NOMO-1 (cell line): ENCODE results near the gene CCT2.

ENCODE experiments used
- DNase-seq, 2 experiments: peaks; one replicate each; lab custom pipeline; 2025; ENCODE audit not compliant: unreplicated experiment in 2 of 2; lab: John Stamatoyannopoulos, UW

Gene CCT2

DNA sequence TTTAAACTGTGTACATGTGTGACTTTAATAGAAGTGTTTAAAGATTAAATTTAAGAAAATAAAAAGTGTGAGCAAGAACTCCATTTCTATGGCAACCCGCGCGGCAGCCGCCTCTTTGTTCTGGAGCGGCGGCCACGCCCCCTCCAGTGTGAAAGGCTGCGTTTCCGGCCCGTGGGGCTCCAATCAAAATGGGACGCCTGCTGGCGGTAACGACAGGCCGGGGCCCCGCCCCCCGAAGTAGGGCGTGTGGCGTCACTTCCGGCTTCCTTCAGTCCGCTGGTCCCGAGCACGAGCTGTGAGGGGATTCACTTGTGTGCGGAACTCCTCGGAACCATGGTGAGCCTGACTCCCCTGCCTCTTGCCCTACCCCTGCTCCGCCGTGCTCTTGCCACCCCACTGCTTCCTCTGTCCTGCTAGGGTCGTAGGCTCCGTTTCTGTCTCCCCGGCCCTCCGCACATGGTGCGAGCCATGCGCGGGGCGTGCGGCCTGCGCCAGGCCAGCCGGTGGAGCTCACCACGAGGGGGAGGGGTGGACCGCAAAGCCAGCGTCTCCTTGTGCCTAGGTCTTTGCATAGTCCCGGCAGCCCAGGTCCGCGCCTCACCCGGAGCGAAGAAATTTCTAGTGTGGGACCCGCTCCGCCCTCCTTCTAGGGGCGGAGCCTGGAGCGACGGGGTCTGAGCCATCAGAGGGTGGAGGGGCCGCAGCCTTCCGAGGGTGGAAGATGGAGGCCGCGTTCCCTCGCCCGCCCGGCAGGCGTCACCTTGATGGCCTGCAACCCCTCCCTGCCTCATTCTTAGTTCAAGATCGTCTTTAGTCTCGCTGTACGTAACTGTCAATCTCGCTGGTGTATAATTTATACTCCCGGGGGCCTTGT, at the start of gene CCT2:
CCT2 (plus strand) TSS at position 271 of the 874 bp plus-strand sequence; CDS start at position 334, 63 bp downstream.
- DNase-seq: peak; percentile 89 to 93

DNA sequence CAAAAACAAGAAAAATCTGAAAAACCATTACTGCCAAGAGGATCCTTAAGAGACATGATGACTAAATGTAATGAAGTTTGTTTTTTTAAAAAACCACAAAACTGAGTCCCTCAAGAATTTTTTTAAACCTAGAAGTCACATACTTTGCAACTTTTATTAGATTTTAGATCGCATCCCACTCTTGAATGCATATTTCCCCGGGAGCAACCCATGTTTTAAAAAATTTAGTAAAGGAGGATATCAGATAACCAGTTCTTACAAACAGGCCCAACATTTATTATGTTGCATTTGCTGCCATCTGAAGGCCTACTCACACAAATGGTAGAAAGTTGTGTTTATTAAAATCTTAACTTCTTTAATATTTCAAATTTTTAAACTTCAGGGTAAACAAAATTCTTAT, 44.3 kb upstream of the CCT2 start:
- DNase-seq: no peak

DNA sequence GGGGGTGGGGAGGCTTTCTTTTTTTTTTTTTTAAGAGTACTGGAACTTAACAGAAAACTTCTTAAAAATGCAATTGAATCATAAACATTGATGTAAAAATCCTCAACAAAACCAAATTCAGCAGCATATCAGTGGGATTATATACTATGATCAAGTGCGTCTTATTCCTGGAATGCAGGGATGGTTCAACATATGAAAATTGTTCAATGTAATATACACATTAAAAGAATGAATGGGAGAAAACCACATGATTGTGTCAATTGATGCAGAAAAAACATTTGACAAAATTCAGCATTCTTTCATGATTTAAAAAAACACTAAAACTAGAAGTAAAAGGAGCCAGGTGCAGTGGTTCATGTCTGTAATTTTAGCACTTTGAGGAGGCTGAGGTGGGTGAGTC, 41.2 kb upstream of the CCT2 start:
- no peak for DNase-seq

DNA sequence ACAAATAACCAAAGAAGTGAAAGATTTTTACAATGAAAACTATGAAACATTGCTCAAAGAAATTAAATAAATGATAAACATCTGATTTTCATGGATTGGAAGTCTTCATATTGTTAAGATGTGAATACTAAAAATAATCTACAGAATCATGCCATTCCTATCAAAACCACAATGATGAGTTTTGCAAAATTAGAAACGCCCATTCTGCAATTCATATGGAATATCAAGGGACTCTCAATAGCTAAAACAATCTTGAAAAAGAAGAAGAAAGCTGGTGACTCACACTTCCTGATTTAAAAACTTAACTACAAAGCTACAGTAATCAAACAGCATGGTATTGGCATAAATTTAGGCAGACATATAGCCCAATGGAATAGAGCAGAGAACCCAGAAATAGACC, 40.2 kb upstream of the CCT2 start:
- no peak for DNase-seq

DNA sequence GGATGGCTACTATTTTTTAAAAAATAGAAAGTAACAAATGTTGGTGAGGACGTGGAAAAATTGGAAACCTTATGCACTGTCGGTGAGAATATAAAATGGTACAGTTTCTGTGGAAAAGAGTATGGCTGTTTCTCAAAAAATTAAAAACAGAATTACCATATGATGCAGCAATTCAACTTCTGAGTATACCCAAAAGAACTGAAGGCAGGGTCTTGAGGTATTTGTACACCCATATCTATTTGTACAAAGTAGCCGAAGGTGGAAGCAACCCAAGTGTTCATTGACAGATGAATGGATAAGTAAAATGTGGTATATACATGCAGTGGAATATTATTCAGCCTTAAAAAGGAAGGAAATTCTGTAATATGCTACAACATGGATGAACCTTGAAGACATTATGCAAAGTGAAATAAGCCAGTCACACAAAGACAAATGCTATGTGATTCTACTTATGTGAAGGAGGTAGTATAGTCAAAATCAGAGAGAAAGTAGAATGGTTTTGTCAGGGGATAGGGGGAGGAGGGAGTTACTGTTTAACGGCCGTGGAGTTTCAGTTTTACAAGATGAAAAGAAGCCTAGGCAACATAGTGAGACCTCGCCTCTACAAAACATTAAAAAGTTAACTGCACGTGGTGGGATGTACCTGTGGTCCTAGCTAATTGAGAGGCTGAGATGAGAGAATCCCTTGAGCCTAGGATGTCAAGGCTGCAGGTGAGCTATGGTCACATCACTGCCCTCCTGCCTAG, 38.4 kb upstream of the CCT2 start:
- DNase-seq: no peak

DNA sequence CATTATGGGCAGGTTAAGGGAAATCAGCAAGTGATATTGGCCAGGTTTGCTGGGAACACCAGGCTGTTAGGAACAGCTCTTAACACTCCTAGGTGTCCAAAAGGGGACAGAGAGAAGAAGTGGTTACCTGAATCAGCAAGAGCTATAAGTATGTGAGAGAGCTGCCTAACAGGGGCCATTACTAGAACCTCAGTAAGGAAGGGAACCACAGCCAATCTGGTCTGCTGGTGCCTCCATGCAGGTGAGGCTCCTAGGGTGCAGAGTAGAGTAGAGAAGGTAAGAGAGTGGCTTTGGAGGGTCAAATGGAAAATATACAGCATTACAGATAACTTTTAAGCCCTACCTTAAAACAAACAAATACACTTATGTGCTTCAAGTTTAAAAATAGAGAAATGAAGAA, 36.6 kb upstream of the CCT2 start:
- no peak for DNase-seq

DNA sequence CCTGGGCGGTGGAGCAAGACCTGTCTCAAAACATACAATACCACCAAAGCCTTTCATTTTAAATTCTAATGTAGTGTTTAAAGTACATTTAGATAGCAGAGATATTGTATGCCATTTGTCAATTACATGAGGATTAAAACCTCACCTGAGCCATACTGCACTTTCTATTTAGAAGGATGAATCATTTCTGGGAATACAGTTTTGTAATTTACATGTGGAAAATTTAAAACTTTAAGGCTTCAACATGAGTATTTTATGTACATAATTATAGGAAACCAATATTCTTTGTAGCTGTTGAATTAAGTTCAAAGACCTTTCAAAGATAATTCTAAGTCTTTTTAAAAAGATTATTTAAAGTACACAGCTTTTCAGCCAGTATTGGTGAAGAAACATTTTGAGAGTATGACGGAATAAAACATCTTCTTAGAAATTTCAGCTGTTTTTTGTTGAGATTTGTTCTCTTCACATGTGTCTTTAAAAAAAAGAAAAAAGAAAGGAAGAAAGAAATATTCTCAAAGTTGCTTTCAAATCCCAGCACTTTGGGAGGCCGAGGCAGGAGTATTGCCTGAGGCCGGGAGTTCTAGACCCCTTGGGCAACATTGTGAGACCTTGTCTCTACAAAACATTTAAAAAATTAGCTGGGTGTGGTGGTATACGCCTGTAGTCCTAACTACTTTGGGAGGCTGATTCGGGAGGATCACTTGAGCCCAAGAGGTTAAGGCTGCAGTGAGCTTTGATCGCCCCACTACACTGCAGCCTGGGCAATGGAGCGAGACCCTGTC, 34.5 kb upstream of the CCT2 start:
- no peak for DNase-seq

DNA sequence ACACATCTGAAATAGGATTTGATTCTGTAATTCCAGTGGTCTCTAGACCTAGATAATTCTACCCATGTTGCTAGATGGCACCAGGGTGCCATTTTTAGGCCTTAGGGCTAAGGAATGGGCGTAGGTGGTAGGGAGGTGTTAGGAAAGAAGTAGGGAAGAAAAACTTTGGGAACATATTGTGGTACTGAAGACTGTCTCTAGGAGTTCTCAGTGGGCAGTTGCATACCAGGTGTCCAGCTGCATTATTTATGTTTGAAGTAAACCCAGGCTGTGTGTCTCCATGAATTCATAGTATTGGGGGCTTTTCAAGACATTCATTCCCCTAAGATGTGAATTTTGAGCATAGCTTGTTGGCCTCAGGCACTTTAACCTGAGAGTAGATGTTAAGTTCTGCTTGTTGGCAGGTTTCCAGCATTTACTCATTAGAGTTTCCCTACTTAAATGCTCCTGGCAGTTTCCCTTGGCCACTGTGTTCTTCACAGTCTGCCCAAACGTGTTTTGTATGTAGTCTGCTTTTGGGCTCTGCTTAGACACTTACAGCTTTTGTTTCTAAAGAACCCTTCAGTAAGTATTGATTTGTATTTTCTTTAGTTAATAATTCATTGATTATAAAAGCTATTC, 31.5 kb upstream of the CCT2 start:
- no peak for DNase-seq

DNA sequence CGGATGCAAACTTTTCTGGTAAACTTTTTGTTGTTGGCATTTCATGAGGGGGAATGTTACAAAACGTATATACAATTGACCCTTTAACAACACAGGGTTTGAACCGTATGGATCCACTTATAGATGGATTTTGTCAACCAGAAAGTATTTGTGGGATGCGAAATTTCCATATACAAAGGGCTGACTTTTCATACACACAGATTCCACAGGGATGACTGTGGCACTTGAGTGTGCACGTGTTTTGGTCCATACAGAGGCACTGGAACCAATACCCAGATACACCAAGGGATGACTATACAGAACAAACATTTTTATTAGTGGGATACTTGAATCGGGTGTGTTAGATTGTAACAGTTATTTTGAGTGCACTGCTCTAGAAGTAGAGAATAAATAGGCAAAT, 29.8 kb upstream of the CCT2 start:
- no peak for DNase-seq

DNA sequence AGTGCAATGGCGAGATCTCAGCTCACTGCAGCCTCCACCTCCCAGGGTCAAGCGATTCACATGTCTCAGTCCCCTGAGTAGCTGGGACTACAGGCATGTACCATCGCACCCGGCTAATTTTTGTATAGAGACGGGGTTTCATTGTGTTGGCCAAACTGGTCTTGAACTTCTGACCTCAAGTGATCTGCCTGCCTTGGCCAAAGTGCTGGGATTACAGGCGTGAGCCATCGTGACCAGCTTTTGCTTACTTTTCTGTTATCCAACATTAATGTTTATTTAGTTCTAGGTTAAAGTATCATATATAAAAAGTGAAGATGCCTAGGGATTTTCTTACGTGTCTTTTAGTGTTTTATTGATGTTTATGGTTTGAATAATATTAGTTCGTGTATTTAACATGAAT, 28.9 kb upstream of the CCT2 start:
- DNase-seq: no peak

DNA sequence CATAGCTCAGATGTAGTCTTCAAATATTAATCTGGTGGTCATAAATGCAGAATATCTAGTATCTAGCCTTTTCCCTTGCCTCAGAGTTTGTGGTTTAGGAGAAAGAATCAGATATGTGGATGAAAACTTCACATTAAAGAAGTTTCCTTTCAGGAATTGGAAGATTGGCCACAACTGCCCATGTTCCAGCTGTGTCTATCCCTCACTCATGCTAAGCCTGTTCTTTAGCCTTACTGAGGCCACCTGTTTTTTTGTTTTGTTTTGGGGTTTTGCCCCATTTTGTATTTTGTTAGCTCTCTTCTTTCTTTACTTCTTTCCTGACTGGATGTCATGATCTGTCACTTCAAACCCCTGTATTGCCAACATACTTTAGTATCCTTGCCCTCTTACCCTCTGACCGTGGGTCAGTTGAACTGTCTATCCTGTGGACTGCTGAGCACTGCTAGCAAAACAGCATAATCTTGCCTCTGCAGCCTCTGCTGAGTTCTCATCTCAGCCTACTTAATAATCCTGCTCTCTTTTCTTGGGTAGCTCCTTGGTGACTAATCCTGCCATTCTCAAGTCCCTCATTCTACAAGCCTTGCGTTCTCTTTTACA, 22.0 kb upstream of the CCT2 start:
- no peak for DNase-seq

DNA sequence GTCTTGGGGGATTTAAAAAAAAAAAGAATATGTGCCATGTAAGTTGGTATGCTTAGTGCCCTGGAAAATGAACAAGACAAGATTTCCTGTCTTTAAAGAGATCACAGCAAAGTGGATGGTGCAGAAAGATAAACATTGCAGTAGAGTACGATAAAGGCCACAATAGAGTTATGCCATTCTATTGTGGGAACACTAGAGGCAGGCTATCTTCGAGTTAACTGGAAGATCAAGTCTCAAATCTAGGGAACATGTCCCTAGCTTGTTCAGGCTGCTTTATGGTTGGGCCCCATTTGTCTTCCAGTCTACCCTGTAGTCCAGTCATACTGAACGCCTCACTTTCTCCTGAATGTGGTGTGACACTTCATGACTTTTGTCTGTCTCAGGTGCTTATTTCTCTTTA, 18.7 kb upstream of the CCT2 start:
- no peak for DNase-seq

DNA sequence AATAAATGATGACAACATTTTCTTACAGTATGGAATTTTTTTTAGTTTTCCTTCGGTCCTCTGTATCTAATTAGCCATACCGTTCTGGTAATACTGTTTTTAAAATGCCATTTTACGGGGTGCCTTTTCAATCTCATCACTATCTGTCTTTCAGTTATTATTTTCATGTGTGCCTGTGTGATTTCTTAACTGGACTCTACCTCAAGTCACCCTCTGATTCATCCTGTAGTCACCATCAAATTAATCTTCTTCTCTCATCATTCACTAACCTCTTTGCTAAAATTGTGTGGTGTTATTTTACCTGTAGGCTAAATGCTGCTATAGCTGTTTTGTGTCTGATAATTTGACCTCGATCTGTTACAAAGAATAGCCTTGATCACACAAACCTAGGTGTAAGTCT, 16.0 kb upstream of the CCT2 start:
- DNase-seq: no peak

DNA sequence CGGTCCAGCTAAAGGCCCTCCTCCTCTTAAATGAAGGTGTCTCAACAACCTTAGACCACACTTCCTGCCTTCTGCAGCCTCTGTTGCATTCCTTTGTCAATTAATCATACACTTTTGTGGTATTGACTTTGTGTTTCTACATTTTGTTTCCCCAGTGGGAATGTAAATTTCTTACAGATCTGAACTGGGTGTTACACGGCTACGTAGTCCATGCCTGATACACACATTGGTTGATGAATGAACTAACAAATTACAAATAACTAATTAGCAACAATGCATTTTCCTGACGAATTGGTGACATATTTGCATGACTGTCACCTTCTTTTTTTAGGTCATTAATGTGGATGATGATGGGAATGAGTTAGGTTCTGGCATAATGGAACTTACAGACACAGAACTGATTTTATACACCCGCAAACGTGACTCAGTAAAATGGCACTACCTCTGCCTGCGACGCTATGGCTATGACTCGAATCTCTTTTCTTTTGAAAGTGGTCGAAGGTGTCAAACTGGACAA, 15.2 kb upstream of the CCT2 start:
- no peak for DNase-seq

DNA sequence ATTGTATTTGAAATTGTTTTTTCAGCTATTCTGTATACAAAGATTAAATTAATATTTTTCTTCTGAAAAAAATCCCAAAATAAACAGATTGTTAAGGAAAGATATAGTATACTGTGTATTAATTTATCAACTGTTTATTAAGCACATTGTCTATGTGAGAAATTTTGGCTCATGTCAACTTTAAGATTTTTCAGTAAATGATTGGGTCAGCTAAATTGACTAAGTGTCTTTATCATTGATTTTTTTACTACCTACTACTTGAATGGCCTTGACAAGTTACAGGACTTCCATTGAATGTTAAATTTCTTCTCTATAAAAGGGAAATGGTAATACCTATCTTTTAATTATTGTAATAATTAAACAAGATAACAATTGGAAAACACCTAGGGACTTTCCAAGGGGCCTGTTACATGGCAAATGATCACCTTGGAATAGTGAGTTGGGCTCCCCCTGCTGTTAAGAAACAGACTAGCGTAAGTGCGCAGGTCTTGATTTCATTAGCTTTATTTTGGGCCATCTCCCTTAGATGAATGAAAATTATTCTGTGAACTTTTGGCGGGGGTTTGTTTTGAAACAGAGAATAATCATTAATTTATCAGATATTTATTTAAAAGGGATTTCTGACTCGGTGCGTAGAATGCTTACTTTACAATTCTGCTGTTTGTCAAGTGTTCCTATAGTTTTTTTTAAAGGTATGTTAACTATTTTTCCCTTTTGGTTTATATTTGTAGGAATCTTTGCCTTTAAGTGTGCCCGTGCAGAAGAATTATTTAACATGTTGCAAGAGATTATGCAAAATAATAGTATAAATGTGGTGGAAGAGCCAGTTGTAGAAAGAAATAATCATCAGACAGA, 14.5 kb upstream of the CCT2 start:
- DNase-seq: peak in 1 of 2 experiments; percentile 42

DNA sequence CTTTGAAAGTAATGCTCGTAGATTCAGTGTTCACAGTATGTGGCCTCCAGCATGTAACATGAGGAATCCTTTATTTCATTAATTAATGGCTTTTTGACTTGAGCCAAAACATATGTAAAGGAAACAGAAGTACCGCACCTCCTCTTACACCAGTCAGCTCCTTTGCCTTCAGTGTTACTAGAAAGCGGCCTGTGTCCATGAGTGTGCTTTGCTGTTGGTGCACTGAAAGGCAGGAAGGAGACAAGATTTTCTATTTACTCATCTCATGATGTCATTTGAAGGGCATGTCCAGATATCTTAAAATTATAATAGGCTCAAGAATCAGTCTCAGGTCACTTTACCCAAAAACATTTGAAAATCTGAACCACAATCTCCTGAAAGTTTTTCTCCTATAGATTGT, 9.9 kb upstream of the CCT2 start:
- DNase-seq: no peak

DNA sequence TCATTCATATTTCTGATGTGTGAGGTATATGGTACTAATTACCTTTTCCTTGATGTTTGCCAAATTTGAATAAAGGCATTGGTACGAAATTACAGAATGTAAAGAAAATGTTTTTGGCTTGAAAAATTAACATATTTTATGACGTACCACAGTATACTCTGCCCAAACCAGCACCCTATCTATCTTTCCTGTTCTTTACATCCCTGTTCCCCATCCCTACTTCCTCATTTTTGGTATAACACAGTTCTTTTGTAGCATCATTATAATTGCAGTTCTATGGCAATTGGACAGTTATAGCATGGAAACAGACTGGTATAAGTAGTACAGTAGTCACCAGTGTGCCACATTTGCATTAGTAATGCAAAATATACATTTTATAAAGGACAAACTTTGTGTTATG, 7.0 kb upstream of the CCT2 start:
- peak; percentile 8 to 20 for DNase-seq

DNA sequence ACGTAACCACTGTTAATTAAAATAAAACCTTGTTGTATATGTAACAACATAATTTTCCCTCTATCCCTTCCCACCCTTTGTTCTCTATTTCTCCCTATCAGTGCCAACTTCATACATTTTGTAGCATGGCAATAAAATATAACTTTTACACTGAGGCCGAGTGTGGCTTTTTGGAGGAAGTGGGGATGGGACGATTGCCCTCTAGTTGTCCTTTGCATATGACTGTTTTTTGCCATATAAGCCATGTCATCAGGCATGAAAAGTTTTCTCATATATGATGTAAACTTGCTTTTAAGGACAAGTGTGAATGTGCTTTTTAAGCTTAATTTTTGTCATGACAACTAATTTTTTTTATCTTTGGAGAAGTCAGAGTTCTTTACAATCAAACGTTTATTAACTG, 6.2 kb upstream of the CCT2 start:
- DNase-seq: no peak

DNA sequence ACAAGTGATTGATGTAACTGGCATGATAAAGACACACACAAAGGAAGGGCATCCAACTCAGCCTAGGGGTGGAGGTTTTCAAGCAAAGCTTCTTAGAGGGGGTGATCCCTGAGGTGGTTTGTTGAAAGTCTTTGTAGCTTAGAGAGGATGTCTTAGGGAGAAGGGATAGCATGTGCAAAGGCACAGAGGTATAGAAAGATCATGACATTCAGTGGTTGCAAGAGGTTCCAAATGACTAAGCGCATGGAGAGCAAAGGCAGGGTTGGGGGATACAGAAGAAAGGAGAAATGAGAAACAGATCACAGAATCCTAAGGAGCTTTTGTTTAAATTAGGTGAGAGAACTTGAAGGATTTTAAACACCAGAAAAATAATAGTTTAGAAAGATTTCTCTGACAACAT, 5.2 kb upstream of the CCT2 start:
- DNase-seq: no peak
